ENCODE measurements around the gene DHCR7.

GRCh38 chr11:71440021-71440755 is 8.0 kb downstream of the DHCR7 start:
- TF ChIP-seq CTCF (IDR thresholded peaks at IDR 0.05) = no peak
- TF ChIP-seq ZFX (IDR thresholded peaks at IDR 0.05; ENCODE audit: borderline replicate concordance) = no peak

Data from 22Rv1 (cell line).